GM04504 (cell line): ENCODE data around the gene CACNA2D2.
"Not testable (repeated sequence)": the region's sequence is repeated elsewhere in the genome, so short reads cannot be mapped to it uniquely, and the experiment has no call there.

Experiments
- DNase-seq: peaks from one replicate; pipeline ENCODE4 v3.0.0-alpha.2; 2012; ENCODE audit warnings: low read depth

Gene CACNA2D2

GRCh38 chr3:50530001-50530970, 26.9 kb upstream of the CACNA2D2 start:
- DNase-seq, result no peak

- DNase-seq, result peak; percentile 13
Observed at GRCh38 chr3:50525987-50526386, 22.6 kb upstream of the CACNA2D2 start.

DNA sequence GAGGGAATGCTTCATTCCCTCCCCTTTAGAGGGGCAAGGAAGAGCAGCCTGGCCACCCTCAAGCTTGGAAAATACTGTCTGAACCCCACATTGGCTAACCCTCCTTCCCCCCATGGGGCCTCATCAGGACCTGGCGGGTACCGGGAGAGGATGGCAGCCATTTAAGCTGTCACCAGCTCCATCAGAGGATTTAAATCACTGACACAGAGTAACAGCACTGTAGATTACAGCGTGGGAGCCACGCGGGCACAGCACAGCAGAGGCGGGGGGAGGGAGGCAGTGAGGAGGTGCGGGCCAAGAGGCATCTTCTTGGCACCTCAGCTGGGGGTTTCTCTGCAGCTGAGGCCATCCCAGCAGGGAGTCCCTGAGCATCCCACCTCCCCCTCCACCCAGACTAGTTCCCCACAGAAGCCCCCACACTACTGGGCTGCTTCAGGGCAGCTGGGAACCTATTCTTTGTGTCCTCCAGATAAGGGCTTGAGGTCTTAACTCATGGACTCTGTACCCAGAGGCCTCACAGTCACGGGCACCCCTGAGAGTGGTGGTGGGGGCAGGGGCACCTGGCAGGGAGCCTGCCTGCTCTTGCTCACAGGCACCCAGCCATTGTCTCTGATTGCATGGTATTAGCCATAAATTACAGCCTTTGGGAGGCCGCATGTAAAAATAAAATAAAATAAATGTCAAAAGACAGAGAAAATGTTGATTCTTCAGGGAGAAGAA, 21.9 kb upstream of the CACNA2D2 start:
- DNase-seq, result no peak

DNA sequence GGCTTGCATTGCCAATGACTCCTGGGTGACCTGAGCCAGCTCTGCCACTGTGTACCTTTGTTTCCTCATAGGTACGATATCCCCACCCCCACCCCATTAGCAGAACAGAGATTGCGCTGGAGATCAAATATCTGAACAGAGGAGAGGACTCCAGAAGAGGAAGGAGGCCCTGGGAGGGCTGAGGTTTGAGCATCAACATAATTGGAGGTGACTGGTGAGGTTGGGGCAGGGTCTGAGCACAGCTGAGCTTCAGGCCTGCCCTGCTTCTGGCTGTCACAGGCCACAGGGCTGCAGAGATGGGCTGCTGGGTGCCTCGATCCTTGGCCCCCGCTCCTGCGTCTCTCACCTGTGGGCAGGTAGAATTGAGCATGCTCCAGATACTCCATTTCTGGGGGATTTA, 21.3 kb upstream of the CACNA2D2 start:
- no peak for DNase-seq

- no peak for DNase-seq
Observed at GRCh38 chr3:50523279-50523811, 19.9 kb upstream of the CACNA2D2 start.

DNA sequence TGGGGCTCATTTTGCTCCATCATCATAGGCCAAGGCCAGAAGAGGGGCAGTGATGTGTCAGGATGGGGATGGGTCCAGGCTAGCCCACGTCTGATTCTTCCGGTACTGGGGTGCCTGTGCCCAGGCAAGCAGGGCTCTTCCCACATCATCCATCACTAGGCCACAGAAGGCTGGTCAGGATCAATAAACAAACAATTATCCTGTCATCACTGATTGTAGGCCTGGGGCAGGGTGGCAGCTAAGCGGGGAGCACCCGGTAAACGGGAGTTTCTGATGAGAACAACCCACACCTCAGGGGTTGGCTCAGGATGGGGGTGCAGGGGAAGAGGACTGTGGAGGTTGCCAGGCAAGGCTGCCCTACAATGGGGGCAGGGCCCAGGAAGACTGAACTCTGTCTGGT, 18.1 kb upstream of the CACNA2D2 start:
- DNase-seq, result no peak

DNA sequence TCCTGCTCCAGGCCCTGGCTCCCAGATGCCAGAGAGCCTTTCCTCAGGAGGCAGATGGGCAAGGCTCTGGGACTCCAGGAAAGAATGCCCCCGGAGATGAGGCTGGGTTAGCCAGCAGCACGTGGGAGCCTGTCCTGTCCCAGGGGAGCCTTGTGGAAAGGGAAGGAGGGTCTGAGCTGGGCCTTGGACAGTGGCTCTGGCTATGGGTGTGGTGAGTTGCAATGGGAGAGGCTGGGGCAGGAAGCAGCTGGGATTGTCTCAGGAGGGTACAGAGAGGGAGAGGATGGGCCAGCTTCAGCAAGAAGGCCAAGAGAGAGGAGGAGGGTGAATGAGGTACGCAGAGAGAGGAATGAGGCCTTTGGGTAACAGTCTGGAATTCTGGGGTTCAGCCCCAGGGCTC, 17.4 kb upstream of the CACNA2D2 start:
- DNase-seq, result no peak

DNA sequence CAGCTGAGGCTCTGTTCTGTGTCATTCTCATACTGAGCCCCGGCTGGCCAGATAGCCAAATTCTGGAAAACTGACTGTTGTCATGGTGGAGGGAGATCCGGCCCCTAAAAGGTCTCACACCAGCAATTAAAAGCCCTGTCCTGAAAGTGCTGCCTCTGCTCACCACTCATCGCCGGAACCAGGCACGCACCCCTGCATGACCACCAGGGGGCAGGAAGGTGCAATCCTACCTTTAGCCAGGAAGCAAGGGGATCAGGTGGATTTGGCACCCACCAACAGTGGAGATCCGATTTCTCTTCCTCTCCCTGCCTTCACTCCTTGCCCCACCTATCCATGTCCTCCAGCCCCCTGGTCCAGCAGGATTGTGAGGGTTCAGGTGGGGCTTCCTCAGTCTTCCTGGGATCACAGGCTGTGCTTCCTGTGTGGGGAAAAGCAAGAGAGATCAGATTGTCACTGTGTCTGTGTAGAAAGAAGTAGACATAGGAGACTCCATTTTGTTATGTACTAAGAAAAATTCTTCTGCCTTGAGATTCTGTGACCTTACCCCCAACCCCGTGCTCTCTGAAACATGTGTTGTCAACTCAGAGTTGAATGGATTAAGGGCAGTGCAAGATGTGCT, 16.1 kb upstream of the CACNA2D2 start:
- DNase-seq, result peak; percentile 6

GRCh38 chr3:50518436-50518835, 15.0 kb upstream of the CACNA2D2 start:
- DNase-seq, result no peak

GRCh38 chr3:50517721-50518206, 14.3 kb upstream of the CACNA2D2 start:
- DNase-seq, result no peak

- no peak for DNase-seq
Observed at GRCh38 chr3:50516440-50516871, 13.0 kb upstream of the CACNA2D2 start.

- no peak for DNase-seq
Observed at GRCh38 chr3:50515565-50516439, 12.4 kb upstream of the CACNA2D2 start.

DNA sequence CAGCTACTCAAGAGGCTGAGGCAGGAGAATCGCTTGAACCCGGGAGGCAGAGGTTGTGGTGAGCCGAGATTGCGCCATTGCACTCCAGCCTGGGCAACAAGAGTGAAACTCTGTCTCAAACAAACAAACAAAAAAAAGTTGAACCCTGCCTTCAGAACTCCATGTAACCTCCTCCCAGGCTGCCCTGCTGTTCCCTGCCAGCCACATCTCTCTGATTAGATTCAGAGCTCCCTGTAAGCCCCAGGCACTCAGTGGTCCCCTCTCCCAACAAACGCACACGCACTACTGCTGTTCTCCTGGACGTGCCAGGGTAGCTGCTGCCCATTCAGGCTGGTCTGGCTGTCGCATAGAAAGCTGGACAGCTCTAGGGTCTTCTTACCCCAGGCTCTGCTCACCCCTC, 9.5 kb upstream of the CACNA2D2 start:
- not testable (repeated sequence) for DNase-seq

GRCh38 chr3:50512131-50512530, 8.7 kb upstream of the CACNA2D2 start:
- no peak for DNase-seq

DNA sequence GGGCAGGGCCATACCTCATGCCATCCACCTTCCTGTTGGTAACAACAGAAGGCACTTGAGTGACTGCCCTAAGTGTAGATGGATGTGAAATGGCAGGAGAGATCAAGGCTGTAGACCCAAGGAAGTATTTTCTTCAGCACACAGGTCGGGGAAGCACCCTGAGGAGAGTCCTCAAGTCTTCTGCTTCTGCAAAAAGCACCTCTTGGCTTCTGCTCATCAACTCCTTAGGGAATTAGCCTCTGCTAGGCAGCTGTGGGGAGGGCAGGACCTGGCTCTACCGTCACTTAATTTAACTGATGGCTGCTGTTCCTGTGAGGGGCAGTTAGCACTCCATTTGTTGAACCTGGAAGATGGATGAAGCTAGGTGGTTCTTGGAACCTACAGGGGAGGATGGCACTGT, 6.9 kb upstream of the CACNA2D2 start:
- no peak for DNase-seq

- DNase-seq, result no peak
Observed at GRCh38 chr3:50509715-50510114, 6.3 kb upstream of the CACNA2D2 start.

- no peak for DNase-seq
Observed at GRCh38 chr3:50508821-50509220, 5.4 kb upstream of the CACNA2D2 start.

GRCh38 chr3:50506169-50506568, 2.7 kb upstream of the CACNA2D2 start:
- DNase-seq, result no peak

DNA sequence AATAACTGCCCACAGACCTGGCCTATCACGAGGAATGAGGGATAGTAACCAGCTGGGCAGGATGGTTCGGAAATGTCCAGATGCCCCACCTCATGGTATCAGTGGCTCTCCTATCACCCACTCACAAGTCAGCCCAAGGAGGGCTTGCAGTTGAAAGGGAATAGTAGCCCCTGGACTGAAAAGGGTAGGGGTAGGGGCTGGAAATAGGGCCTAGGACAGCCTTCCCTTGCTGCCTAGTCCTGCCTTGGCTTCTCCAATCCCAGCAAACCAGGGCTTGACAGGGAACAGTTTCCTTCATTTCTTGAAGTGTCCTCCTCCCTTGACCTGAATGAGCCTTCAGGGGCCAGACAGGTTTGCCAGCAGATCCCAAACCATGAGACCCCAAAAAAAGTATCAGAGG, 1.2 kb upstream of the CACNA2D2 start:
- no peak for DNase-seq

- no peak for DNase-seq
Observed at GRCh38 chr3:50502584-50503423, 630 bp downstream of the CACNA2D2 start.
